ENCODE data around the gene RAB11FIP4. TPM values are rescaled to one million over a fixed set of nuclear protein-coding genes. Genes with fewer than 3 reads are reported as not detected.

The RAB11FIP4 gene
- total and polyA plus RNA-seq, 2 of the 13 experiments (the other 11 are each of a cell fraction or from before 2014, with no cell fraction given) = 28.0 to 89.3 TPM

DNA sequence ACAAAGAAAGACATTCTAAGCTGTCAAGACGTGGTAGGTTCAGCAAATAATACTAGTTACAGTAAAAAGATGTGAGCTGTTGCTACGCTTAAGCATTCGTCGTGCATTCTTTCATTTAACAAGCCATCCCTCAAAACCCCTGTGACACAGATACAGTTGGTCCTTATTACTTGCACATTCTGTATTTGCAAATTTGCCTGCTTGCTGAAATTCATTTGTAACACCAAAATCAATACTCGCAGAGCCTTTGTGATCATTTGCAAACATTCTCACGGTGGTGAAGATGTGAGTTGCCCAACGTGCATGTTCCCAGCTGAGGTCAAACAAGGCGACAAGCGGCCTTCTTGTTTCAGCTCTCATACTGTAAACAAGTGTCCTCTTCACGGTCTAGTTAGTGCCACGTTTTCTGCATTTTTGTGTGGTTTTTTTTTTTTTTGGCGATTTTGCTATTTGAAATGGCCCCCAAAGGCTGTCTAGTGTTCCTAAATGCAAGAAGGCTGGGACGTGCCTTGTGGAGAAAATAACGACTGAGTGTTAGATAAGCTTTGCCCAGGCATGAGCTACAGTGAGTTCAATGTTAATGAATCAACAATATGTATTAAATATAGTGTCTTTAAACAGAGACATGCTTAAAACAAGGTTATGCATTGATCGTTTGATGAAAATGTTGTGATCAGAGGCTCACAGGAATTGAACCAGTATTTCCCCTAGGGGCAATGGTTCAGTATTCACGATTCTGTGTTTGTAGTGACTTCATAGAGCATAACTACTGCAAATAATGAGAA, 84.1 kb downstream of the RAB11FIP4 start (continued):
- TF ChIP-seq ZKSCAN8 (CRISPR knock-in tag; IDR thresholded peaks at IDR 0.05; ENCODE audit: borderline replicate concordance) (peak; percentile 99), RFXANK (CRISPR knock-in tag; IDR thresholded peaks at IDR 0.05) (no peak), RFX5 (IDR thresholded peaks at IDR 0.05; ENCODE audit: low read depth, low read length) (no peak), HMG20B (CRISPR knock-in tag; conservative IDR thresholded peaks at IDR 0.05) (peak; percentile 85), MXI1 (IDR thresholded peaks at IDR 0.05; ENCODE audit: borderline replicate concordance, low read depth, low read length) (no peak)
- TF ChIP-seq, protein P1, sequence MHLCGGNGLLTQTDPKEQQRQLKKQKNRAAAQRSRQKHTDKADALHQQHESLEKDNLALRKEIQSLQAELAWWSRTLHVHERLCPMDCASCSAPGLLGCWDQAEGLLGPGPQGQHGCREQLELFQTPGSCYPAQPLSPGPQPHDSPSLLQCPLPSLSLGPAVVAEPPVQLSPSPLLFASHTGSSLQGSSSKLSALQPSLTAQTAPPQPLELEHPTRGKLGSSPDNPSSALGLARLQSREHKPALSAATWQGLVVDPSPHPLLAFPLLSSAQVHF (CRISPR knock-in tag; IDR thresholded peaks at IDR 0.05) = no peak
- TF ChIP-seq, protein P2, sequence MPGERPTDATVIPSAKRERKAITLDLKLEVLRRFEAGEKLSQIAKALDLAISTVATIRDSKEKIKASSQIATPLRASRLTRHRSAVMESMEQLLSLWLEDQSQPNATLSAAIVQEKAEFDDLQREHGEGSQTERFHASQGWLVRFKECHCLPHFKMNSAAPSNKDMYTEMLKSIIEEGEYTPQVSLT (CRISPR knock-in tag; IDR thresholded peaks at IDR 0.05; ENCODE audit: borderline replicate concordance, low read depth) = no peak

DNA sequence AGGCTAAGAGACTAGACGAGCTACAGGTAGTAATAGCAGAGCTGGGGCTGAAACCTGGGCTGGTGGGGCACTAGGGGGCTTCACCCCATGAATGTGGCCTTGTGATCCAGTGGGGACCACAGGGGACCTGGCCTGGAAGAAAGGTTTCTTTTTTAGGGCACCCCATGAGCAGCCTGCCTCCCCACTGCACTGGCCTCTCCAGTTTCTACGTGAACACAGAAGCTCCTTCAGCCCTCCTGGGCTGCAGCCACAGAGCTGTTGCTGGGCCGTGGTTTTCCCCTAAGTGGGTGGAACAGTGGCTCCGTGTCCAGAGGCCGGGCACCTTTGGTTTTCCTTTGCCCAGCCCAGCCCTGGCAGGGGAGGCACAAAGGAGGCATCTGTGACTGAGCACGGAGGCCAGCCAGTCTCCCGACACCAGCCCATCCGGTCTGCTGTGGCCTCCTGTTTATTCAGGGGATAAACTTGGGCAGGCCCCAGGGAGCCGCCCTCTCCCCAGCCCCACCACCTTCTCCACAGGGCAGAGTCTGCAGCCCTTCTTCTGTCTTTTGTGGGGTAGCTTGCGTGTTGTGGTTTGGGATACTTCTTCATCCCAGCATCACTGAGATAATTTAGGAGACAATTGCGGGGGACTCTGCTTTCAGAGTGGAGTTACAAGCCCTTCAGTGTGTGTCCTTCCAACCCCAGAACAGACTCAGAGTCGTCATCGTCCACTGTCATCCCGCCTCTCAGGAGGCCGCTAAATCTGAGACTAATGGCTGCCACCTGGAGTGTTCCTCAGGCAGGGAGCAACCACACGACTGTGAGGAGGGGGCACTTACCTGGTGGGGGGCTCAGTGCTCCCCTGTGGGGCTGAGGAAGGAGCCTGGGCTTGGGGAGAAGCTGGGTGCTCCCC, 85.3 kb downstream of the RAB11FIP4 start:
- H3K27ac ChIP-seq (ENCODE audit: extremely low read length, insufficient read depth, low read length) = peak overlapping the region; percentile 96
- H3K4me1 ChIP-seq (ENCODE audit: insufficient read depth, low read length) = peaks cover 95% of the 10 kb centered on the region
- H3K4me2 ChIP-seq (ENCODE audit: low read depth, low read length) = peak overlapping the region; percentile 87
- in situ Hi-C loops (cut with HindIII; ENCODE audit: extremely low pct_ligation_motif_present, low pct_unique_long_range_greater_than_20kb) = no loop called here
- CTCF ChIA-PET (ENCODE audit: low intra/inter-chr PET ratio, low total read pairs) = no interaction called here
- H3K36me3 ChIP-seq (replicated peaks in 1 of 2; ENCODE audit: control insufficient read depth in 1 of 2, insufficient read depth in 2 of 2, low read length in 2 of 2) = no peaks in the 10 kb centered on the region
- FAIRE-seq (no peak), ATAC-seq (peak; percentile 60), DNase-seq (ENCODE audit: low spot score) (peak; percentile 37)
- H3K27me3 ChIP-seq (ENCODE audit: control insufficient read depth in 1 of 2, insufficient read depth in 2 of 2, low read length in 2 of 2) = no peaks in the 10 kb centered on the region; a peak in 1 of 5 replicates
- POLR2A ChIA-PET = interaction anchor here (1.1 to 6.9 kb wide), 6 partner anchors 10 to 41 kb away, joined by 3 to 161 read pairs (median 12); no protein-coding TSS in a partner anchor
- intact Hi-C loops (cut with micrococcal nuclease; ENCODE audit: unreplicated experiment) = loop anchor here (5.0 kb wide), 1 partner anchor 39 kb away; no protein-coding TSS in a partner anchor
- H3K9me3 ChIP-seq (ENCODE audit: low read length) = no peaks in the 10 kb centered on the region
- H3K4me3 ChIP-seq (replicated peaks in 1 of 3; ENCODE audit: insufficient read depth in 1 of 3, low read depth in 2 of 3, low read length in 3 of 3) = peak overlapping the region in 2 of 3 experiments; percentile 2 to 57; a peak in 2 of 6 replicates
- peak overlapping the region; percentile 66; the same call in 1 of the 2 replicates for H3K9ac ChIP-seq (ENCODE audit: insufficient read depth, low read depth, low read length)
- no peak overlapping the region for H2AFZ ChIP-seq (ENCODE audit: low read length)
- BruUV-seq (replicated peaks) = no TSS peak
- H4K20me1 ChIP-seq (ENCODE audit: insufficient read depth, low read length) = no peaks in the 10 kb centered on the region
- WGBS (ENCODE audit: low lambda C conversion rate) = 36% methylated on average over 8 of the region's 16 CpGs
- no peaks in the 10 kb centered on the region for H3K79me2 ChIP-seq (ENCODE audit: insufficient read depth, low read length)
- TF ChIP-seq KLF15 (CRISPR knock-in tag; IDR thresholded peaks at IDR 0.05; ENCODE audit: borderline replicate concordance) = no peak
- TF ChIP-seq, protein P3, sequence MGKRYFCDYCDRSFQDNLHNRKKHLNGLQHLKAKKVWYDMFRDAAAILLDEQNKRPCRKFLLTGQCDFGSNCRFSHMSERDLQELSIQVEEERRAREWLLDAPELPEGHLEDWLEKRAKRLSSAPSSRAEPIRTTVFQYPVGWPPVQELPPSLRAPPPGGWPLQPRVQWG (CRISPR knock-in tag; IDR thresholded peaks at IDR 0.05; ENCODE audit: borderline replicate concordance, low read depth) = no peak
- peak; percentile 69 for TF ChIP-seq PHF21A (CRISPR knock-in tag; IDR thresholded peaks at IDR 0.05)
- no peak for TF ChIP-seq MAFF (IDR thresholded peaks at IDR 0.05; ENCODE audit: low read depth, low read length)
- no peak for TF ChIP-seq KDM5B (CRISPR knock-in tag; IDR thresholded peaks at IDR 0.05; ENCODE audit: borderline replicate concordance)
- no peak for TF ChIP-seq HNF4G (IDR thresholded peaks at IDR 0.05; ENCODE audit: borderline replicate concordance, low read depth, low read length)
- 0 out of 2 replicates have a peak, but pooled peaks have one; percentile 30 for TF ChIP-seq HNF4G (CRISPR knock-in tag; IDR thresholded peaks at IDR 0.05; ENCODE audit: borderline replicate concordance, low read depth)
- 0 out of 2 replicates have a peak, but pooled peaks have one; percentile 64 for TF ChIP-seq ZNF451 (CRISPR knock-in tag; IDR thresholded peaks at IDR 0.05)
- TF ChIP-seq ZNF850 (CRISPR knock-in tag; conservative IDR thresholded peaks at IDR 0.05) = no peak
- TF ChIP-seq CHD2 (IDR thresholded peaks at IDR 0.05; ENCODE audit: low read depth, low read length) = no peak

Measured in HepG2 (cell line).